HepG2 (cell line): Measurements from ENCODE around the gene MYADML2. TPM values are rescaled to one million over a fixed set of nuclear protein-coding genes. Genes with fewer than 3 reads are reported as not detected.

ENCODE experiments used
- DRAP1 ChIP-seq: IDR thresholded peaks from 2 replicates; pipeline ENCODE4 v1.6.1; 2016; ENCODE audit warnings: missing genetic modification reagents, missing compliant biosample characterization
- FIP1L1 ChIP-seq: fragments of 200-400 bp; formaldehyde crosslinking; IDR thresholded peaks from 2 replicates; pipeline ENCODE4 v1.6.1; 2018; ENCODE audit warnings: low read depth, mild to moderate bottlenecking, low read length, moderate library complexity, borderline replicate concordance; ENCODE audit not compliant: insufficient read depth
- JDP2 ChIP-seq: sonication (generic); formaldehyde crosslinking; IDR thresholded peaks from 2 replicates; pipeline ENCODE4 v1.8.1; 2022; ENCODE audit warnings: missing genetic modification reagents, borderline replicate concordance
- KDM5A ChIP-seq: fragments of 200-600 bp; sonication (generic); IDR thresholded peaks from 2 replicates; pipeline ENCODE4 v1.7.0; 2018; ENCODE audit warnings: antibody characterized with exemption, mild to moderate bottlenecking, low read length, borderline replicate concordance
- RBFOX2 ChIP-seq: fragments of 200-400 bp; formaldehyde crosslinking; IDR thresholded peaks from 2 replicates; pipeline ENCODE4 v1.6.1; 2017; ENCODE audit warnings: low read depth, mild to moderate bottlenecking, low read length
- SIN3B ChIP-seq: fragments of 150-350 bp; IDR thresholded peaks from 2 replicates; pipeline ENCODE4 v1.6.1; 2014; ENCODE audit warnings: low read length
- SRSF4 ChIP-seq: fragments of 200-400 bp; formaldehyde crosslinking; IDR thresholded peaks from one replicate; pipeline ENCODE4 v1.6.1; 2018; ENCODE audit warnings: mild to moderate bottlenecking, low read depth, low read length, moderate library complexity; ENCODE audit not compliant: poor library complexity, severe bottlenecking
- TAF1 ChIP-seq: sonication (generic); formaldehyde crosslinking; IDR thresholded peaks from 2 replicates; pipeline ENCODE4 v1.4.0; 2020; ENCODE audit warnings: missing genetic modification reagents
- TBX3 ChIP-seq: fragments of 450-650 bp; IDR thresholded peaks from 2 replicates; pipeline ENCODE4 v1.6.1; 2017; ENCODE audit warnings: antibody characterized with exemption, mild to moderate bottlenecking, inconsistent platforms, borderline replicate concordance
- UBTF ChIP-seq: sonication (generic); formaldehyde crosslinking; IDR thresholded peaks from 2 replicates; pipeline ENCODE4 v1.4.0; 2020; ENCODE audit warnings: mild to moderate bottlenecking, missing genetic modification reagents
- ZNF510 ChIP-seq: sonication (generic); formaldehyde crosslinking; IDR thresholded peaks from 2 replicates; pipeline ENCODE4 v1.4.0; 2020; ENCODE audit warnings: low read depth, mild to moderate bottlenecking, missing genetic modification reagents
- ZNF607 ChIP-seq: sonication (generic); formaldehyde crosslinking; IDR thresholded peaks from 2 replicates; pipeline ENCODE4 v1.5.1; 2020; ENCODE audit warnings: missing genetic modification reagents, mild to moderate bottlenecking, borderline replicate concordance
- ZSCAN22 ChIP-seq: sonication (generic); formaldehyde crosslinking; IDR thresholded peaks from 2 replicates; pipeline ENCODE4 v1.4.0; 2020; ENCODE audit warnings: mild to moderate bottlenecking, missing genetic modification reagents
- polyA plus RNA-seq, 8 experiments: library from polyadenylated mRNA; depleted of rRNA in 3 of 8; stranded (reverse) in 7 of 8; unstranded in 1 of 8; fragments of >200 nt; fragmentation: Illumina TruSeq in 4 of 8; extraction: Trizol in 4 of 8; gene quantifications; 2 replicates each; pipeline versions ENCODE4 v1.2.1 to v1.2.3, GENCODE V29; 2011 to 2016; ENCODE audit warnings: low read depth in 4 of 8, missing spikeins in 1 of 8, mixed read lengths in 1 of 8; ENCODE audit not compliant: insufficient read depth in 1 of 8
- total RNA-seq, 5 experiments: library from RNA; depleted of rRNA; stranded (reverse); fragments of >200 nt; fragmentation: Illumina TruSeq; extraction: Trizol; gene quantifications; 2 replicates each; pipeline ENCODE4 v1.2.3, GENCODE V29; 2016; ENCODE audit warnings: low read depth in 1 of 5
- TF ChIP-seq, protein P1 (sequence below): sonication (generic); formaldehyde crosslinking; conservative IDR thresholded peaks from 2 replicates; pipeline ENCODE4 v1.4.0; 2020; ENCODE audit warnings: missing genetic modification reagents
- TF ChIP-seq, protein P2 (sequence below): sonication (generic); formaldehyde crosslinking; conservative IDR thresholded peaks from 2 replicates; pipeline ENCODE4 v1.4.0; 2020; ENCODE audit warnings: missing genetic modification reagents
- TF ChIP-seq, protein P3 (sequence below): sonication (generic); formaldehyde crosslinking; IDR thresholded peaks from 2 replicates; pipeline ENCODE4 v1.4.0; 2020; ENCODE audit warnings: mild to moderate bottlenecking, low read depth, missing genetic modification reagents
- TF ChIP-seq, protein P4 (sequence below): sonication (generic); formaldehyde crosslinking; IDR thresholded peaks from 2 replicates; pipeline ENCODE4 v1.5.0; 2020; ENCODE audit warnings: missing genetic modification reagents
- TF ChIP-seq, protein P5 (sequence below): conservative IDR thresholded peaks from 2 replicates; pipeline ENCODE4 v1.6.1; 2018; ENCODE audit warnings: missing genetic modification reagents

Gene MYADML2
- total and polyA plus RNA-seq, 2 of the 13 experiments (the other 11 are each of a cell fraction or from before 2014, with no cell fraction given), result not detected

GRCh38 chr17:81995463-81996231 is 48.6 kb upstream of the MYADML2 start (continued):
- TF ChIP-seq ZNF607 (no peak), ZSCAN22 (no peak; the same call in 1 of the 2 replicates), TBX3 (no peak), DRAP1 (CRISPR knock-in tag) (peak; percentile 30; the same call in 1 of the 2 replicates), TAF1 (CRISPR knock-in tag) (peak; percentile 64), UBTF (CRISPR knock-in tag) (peak; percentile 91), JDP2 (CRISPR knock-in tag) (no peak), FIP1L1 (no peak), SRSF4 (no peak), SIN3B (no peak), ZNF510 (CRISPR knock-in tag) (peak; percentile 84; the same call in 1 of the 2 replicates), KDM5A (no peak), RBFOX2 (peak; percentile 97)
- TF ChIP-seq, protein P1, sequence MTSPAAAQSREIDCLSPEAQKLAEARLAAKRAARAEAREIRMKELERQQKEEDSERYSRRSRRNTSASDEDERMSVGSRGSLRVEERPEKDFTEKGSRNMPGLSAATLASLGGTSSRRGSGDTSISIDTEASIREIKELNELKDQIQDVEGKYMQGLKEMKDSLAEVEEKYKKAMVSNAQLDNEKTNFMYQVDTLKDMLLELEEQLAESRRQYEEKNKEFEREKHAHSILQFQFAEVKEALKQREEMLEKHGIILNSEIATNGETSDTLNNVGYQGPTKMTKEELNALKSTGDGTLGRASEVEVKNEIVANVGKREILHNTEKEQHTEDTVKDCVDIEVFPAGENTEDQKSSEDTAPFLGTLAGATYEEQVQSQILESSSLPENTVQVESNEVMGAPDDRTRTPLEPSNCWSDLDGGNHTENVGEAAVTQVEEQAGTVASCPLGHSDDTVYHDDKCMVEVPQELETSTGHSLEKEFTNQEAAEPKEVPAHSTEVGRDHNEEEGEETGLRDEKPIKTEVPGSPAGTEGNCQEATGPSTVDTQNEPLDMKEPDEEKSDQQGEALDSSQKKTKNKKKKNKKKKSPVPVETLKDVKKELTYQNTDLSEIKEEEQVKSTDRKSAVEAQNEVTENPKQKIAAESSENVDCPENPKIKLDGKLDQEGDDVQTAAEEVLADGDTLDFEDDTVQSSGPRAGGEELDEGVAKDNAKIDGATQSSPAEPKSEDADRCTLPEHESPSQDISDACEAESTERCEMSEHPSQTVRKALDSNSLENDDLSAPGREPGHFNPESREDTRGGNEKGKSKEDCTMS (CRISPR knock-in tag), result no peak; the same call in 1 of the 2 replicates
- TF ChIP-seq, protein P2, sequence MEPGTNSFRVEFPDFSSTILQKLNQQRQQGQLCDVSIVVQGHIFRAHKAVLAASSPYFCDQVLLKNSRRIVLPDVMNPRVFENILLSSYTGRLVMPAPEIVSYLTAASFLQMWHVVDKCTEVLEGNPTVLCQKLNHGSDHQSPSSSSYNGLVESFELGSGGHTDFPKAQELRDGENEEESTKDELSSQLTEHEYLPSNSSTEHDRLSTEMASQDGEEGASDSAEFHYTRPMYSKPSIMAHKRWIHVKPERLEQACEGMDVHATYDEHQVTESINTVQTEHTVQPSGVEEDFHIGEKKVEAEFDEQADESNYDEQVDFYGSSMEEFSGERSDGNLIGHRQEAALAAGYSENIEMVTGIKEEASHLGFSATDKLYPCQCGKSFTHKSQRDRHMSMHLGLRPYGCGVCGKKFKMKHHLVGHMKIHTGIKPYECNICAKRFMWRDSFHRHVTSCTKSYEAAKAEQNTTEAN, result 0 out of 2 replicates have a peak, but pooled peaks have one; percentile 30
- TF ChIP-seq, protein P3, sequence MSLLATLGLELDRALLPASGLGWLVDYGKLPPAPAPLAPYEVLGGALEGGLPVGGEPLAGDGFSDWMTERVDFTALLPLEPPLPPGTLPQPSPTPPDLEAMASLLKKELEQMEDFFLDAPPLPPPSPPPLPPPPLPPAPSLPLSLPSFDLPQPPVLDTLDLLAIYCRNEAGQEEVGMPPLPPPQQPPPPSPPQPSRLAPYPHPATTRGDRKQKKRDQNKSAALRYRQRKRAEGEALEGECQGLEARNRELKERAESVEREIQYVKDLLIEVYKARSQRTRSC (CRISPR knock-in tag), result no peak; the same call in 1 of the 2 replicates
- TF ChIP-seq, protein P4, sequence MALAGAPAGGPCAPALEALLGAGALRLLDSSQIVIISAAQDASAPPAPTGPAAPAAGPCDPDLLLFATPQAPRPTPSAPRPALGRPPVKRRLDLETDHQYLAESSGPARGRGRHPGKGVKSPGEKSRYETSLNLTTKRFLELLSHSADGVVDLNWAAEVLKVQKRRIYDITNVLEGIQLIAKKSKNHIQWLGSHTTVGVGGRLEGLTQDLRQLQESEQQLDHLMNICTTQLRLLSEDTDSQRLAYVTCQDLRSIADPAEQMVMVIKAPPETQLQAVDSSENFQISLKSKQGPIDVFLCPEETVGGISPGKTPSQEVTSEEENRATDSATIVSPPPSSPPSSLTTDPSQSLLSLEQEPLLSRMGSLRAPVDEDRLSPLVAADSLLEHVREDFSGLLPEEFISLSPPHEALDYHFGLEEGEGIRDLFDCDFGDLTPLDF (CRISPR knock-in tag), result no peak
- TF ChIP-seq, protein P5, sequence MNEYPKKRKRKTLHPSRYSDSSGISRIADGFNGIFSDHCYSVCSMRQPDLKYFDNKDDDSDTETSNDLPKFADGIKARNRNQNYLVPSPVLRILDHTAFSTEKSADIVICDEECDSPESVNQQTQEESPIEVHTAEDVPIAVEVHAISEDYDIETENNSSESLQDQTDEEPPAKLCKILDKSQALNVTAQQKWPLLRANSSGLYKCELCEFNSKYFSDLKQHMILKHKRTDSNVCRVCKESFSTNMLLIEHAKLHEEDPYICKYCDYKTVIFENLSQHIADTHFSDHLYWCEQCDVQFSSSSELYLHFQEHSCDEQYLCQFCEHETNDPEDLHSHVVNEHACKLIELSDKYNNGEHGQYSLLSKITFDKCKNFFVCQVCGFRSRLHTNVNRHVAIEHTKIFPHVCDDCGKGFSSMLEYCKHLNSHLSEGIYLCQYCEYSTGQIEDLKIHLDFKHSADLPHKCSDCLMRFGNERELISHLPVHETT (CRISPR knock-in tag), result no peak
